ENCODE data around the gene CDC14A. TPM values are rescaled to one million over a fixed set of nuclear protein-coding genes. Genes with fewer than 3 reads are reported as not detected.

Gene CDC14A
- total RNA-seq, 1 donor from 2014 or later = 2.3 TPM

- H3K36me3 Mint-ChIP-seq (ENCODE audit: low read depth) = no peaks in the 10 kb centered on the region
- H3K4me1 Mint-ChIP-seq (ENCODE audit: low read depth) = no peaks in the 10 kb centered on the region
Measured at GRCh38 chr1:100340494-100340893, 11.8 kb upstream of the CDC14A start.

GRCh38 chr1:100342348-100342747, 10.0 kb upstream of the CDC14A start:
- no peak for TF ChIP-seq CTCF (IDR thresholded peaks at IDR 0.05)
- no peak for DNase-seq (ENCODE audit: low spot score)
- no peak overlapping the region for H3K27ac Mint-ChIP-seq (ENCODE audit: unreplicated experiment)
- H3K36me3 Mint-ChIP-seq (ENCODE audit: low read depth) = no peaks in the 10 kb centered on the region
- H3K4me3 Mint-ChIP-seq (ENCODE audit: unreplicated experiment) = no peak overlapping the region
- H3K9me3 Mint-ChIP-seq (ENCODE audit: low read depth) = no peaks in the 10 kb centered on the region
- no peaks in the 10 kb centered on the region for H3K4me1 Mint-ChIP-seq (ENCODE audit: low read depth)
- H3K27me3 Mint-ChIP-seq (ENCODE audit: low read depth) = peaks cover 3% of the 10 kb centered on the region

More at GRCh38 chr1:100340494-100340893, 11.8 kb upstream of the CDC14A start:
- TF ChIP-seq CTCF (IDR thresholded peaks at IDR 0.05) = no peak
- H3K27ac Mint-ChIP-seq (ENCODE audit: unreplicated experiment) = no peak overlapping the region
- H3K4me3 Mint-ChIP-seq (ENCODE audit: unreplicated experiment) = no peak overlapping the region
- DNase-seq (ENCODE audit: low spot score) = no peak
- peaks cover 9% of the 10 kb centered on the region for H3K27me3 Mint-ChIP-seq (ENCODE audit: low read depth)
- H3K9me3 Mint-ChIP-seq (ENCODE audit: low read depth) = no peaks in the 10 kb centered on the region

GRCh38 chr1:100343897-100344296, 8.4 kb upstream of the CDC14A start:
- DNase-seq (ENCODE audit: low spot score) = no peak
- no peaks in the 10 kb centered on the region for H3K36me3 Mint-ChIP-seq (ENCODE audit: low read depth)
- H3K27ac Mint-ChIP-seq (ENCODE audit: unreplicated experiment) = no peak overlapping the region
- H3K9me3 Mint-ChIP-seq (ENCODE audit: low read depth) = no peaks in the 10 kb centered on the region
- H3K27me3 Mint-ChIP-seq (ENCODE audit: low read depth) = no peaks in the 10 kb centered on the region
- H3K4me3 Mint-ChIP-seq (ENCODE audit: unreplicated experiment) = no peak overlapping the region
- no peaks in the 10 kb centered on the region for H3K4me1 Mint-ChIP-seq (ENCODE audit: low read depth)
- no peak for TF ChIP-seq CTCF (IDR thresholded peaks at IDR 0.05)

GRCh38 chr1:100344774-100345173, 7.5 kb upstream of the CDC14A start:
- no peak for TF ChIP-seq CTCF (IDR thresholded peaks at IDR 0.05)
- H3K27me3 Mint-ChIP-seq (ENCODE audit: low read depth) = no peaks in the 10 kb centered on the region
- no peaks in the 10 kb centered on the region for H3K36me3 Mint-ChIP-seq (ENCODE audit: low read depth)
- no peak overlapping the region for H3K4me3 Mint-ChIP-seq (ENCODE audit: unreplicated experiment)
- no peaks in the 10 kb centered on the region for H3K9me3 Mint-ChIP-seq (ENCODE audit: low read depth)
- DNase-seq (ENCODE audit: low spot score) = no peak
- no peak overlapping the region for H3K27ac Mint-ChIP-seq (ENCODE audit: unreplicated experiment)
- H3K4me1 Mint-ChIP-seq (ENCODE audit: low read depth) = no peaks in the 10 kb centered on the region

- no peaks in the 10 kb centered on the region for H3K36me3 Mint-ChIP-seq (ENCODE audit: low read depth)
- H3K27me3 Mint-ChIP-seq (ENCODE audit: low read depth) = no peaks in the 10 kb centered on the region
- no peak overlapping the region for H3K27ac Mint-ChIP-seq (ENCODE audit: unreplicated experiment)
- no peaks in the 10 kb centered on the region for H3K9me3 Mint-ChIP-seq (ENCODE audit: low read depth)
- H3K4me3 Mint-ChIP-seq (ENCODE audit: unreplicated experiment) = no peak overlapping the region
- no peak for DNase-seq (ENCODE audit: low spot score)
- no peak for TF ChIP-seq CTCF (IDR thresholded peaks at IDR 0.05)
- H3K4me1 Mint-ChIP-seq (ENCODE audit: low read depth) = peaks cover 8% of the 10 kb centered on the region
Measured at GRCh38 chr1:100346387-100346786, 5.9 kb upstream of the CDC14A start.

Measured in chondrocyte (in vitro differentiated cells).